Nephron progenitor cell (in vitro differentiated cells): ENCODE measurements around the gene CUL7.
A peak's percentile ranks its signal among the peaks of the same experiment; 100 is the strongest.

Experiments used
- DNase-seq: peaks from one replicate; pipeline ENCODE4 v3.0.0; 2021
- H3K27ac Mint-ChIP-seq: 2 replicates; pipeline ENCODE4 v1.8.0; 2021; ENCODE audit warnings: mild to moderate bottlenecking, moderate library complexity, mixed read lengths
- H3K27me3 Mint-ChIP-seq: 2 replicates; pipeline ENCODE4 v1.8.0; 2021; ENCODE audit warnings: mild to moderate bottlenecking, low read depth, mixed read lengths; ENCODE audit not compliant: poor library complexity
- H3K36me3 Mint-ChIP-seq: 2 replicates; pipeline ENCODE4 v1.8.0; 2021; ENCODE audit warnings: low read depth, mixed read lengths
- H3K4me1 Mint-ChIP-seq: 2 replicates; pipeline ENCODE4 v1.8.0; 2021; ENCODE audit warnings: mixed read lengths
- H3K4me3 Mint-ChIP-seq: 2 replicates; pipeline ENCODE4 v1.8.0; 2021; ENCODE audit warnings: mild to moderate bottlenecking, moderate library complexity, mixed read lengths
- H3K9me3 Mint-ChIP-seq: 2 replicates; pipeline ENCODE4 v1.8.0; 2021; ENCODE audit warnings: mild to moderate bottlenecking, moderate library complexity, mixed read lengths
- CTCF ChIP-seq: fragments of 200-600 bp; sonication (generic); IDR thresholded peaks from 2 replicates; pipeline ENCODE4 v1.5.0; 2021; ENCODE audit warnings: antibody characterized with exemption

Gene CUL7

GRCh38 chr6:43053545-43054205 lies at the start of gene CUL7:
CUL7 (minus strand) TSS chr6:43053851; CDS start chr6:43052788, 1,063 bp downstream.
- H3K4me1 Mint-ChIP-seq, result peaks cover 48% of the 10 kb centered on the region
- H3K27me3 Mint-ChIP-seq, result no peaks in the 10 kb centered on the region
- H3K27ac Mint-ChIP-seq, result peak within 1 kb of the TSS; percentile 98
- H3K4me3 Mint-ChIP-seq, result peak within 1 kb of the TSS; percentile 96
- no peaks in the 10 kb centered on the region for H3K9me3 Mint-ChIP-seq
- DNase-seq, result peak; percentile 85
- peaks cover 57% of the 10 kb centered on the region for H3K36me3 Mint-ChIP-seq
- no peak for TF ChIP-seq CTCF

- Mint-ChIP-seq H3K9me3 (peaks cover 3% of the 10 kb centered on the region), H3K4me3 (no peak overlapping the region), H3K4me1 (peaks cover 31% of the 10 kb centered on the region), H3K36me3 (peaks cover 21% of the 10 kb centered on the region), H3K27me3 (no peaks in the 10 kb centered on the region), H3K27ac (no peak overlapping the region)
- DNase-seq, result no peak
- no peak for TF ChIP-seq CTCF
These were observed 47.8 kb upstream of the CUL7 start for GRCh38 chr6:43101497-43101896.

GRCh38 chr6:43097502-43097901 lies 43.9 kb upstream of the CUL7 start:
- Mint-ChIP-seq H3K27me3 (no peaks in the 10 kb centered on the region), H3K4me1 (peaks cover 55% of the 10 kb centered on the region), H3K27ac (peak overlapping the region; percentile 95), H3K9me3 (no peaks in the 10 kb centered on the region), H3K4me3 (no peak overlapping the region), H3K36me3 (peaks cover 5% of the 10 kb centered on the region)
- no peak for DNase-seq
- TF ChIP-seq CTCF, result no peak

- Mint-ChIP-seq H3K4me1 (peaks cover 59% of the 10 kb centered on the region), H3K4me3 (peak overlapping the region; percentile 38)
- TF ChIP-seq CTCF, result no peak
These were observed 43.4 kb upstream of the CUL7 start for GRCh38 chr6:43097098-43097489.

GRCh38 chr6:43096451-43097097 lies 42.9 kb upstream of the CUL7 start:
- peak; percentile 18 for DNase-seq
- Mint-ChIP-seq H3K27ac (peak overlapping the region; percentile 95), H3K4me1 (peaks cover 60% of the 10 kb centered on the region), H3K36me3 (peaks cover 5% of the 10 kb centered on the region), H3K27me3 (no peaks in the 10 kb centered on the region), H3K9me3 (no peaks in the 10 kb centered on the region), H3K4me3 (no peak overlapping the region)
- TF ChIP-seq CTCF, result no peak

More at GRCh38 chr6:43097098-43097489, 43.4 kb upstream of the CUL7 start:
- H3K36me3 Mint-ChIP-seq, result peaks cover 5% of the 10 kb centered on the region
- no peaks in the 10 kb centered on the region for H3K27me3 Mint-ChIP-seq
- H3K9me3 Mint-ChIP-seq, result no peaks in the 10 kb centered on the region
- no peak for DNase-seq
- peak overlapping the region; percentile 95 for H3K27ac Mint-ChIP-seq
